NCI-H1048 (cell line): ENCODE data around the gene EYA2.

ENCODE experiments used
- DNase-seq: peaks from one replicate; lab custom pipeline; 2025; lab: John Stamatoyannopoulos, UW

Gene EYA2

GRCh38 chr20:47111576-47111975, 216.9 kb downstream of the EYA2 start:
- no peak for DNase-seq

- no peak for DNase-seq
Observed at GRCh38 chr20:47113362-47114109, 218.9 kb downstream of the EYA2 start.

- no peak for DNase-seq
Observed at GRCh38 chr20:47115694-47116093, 221.1 kb downstream of the EYA2 start.

GRCh38 chr20:47117371-47117770, 222.7 kb downstream of the EYA2 start:
- no peak for DNase-seq

GRCh38 chr20:47117773-47118172, 223.1 kb downstream of the EYA2 start:
- DNase-seq = no peak

- no peak for DNase-seq
Observed at GRCh38 chr20:47118206-47118605, 223.6 kb downstream of the EYA2 start.

- no peak for DNase-seq
Observed at GRCh38 chr20:47118641-47119040, 224.0 kb downstream of the EYA2 start.

GRCh38 chr20:47120346-47120936, 225.8 kb downstream of the EYA2 start:
- no peak for DNase-seq

- no peak for DNase-seq
Observed at GRCh38 chr20:47122560-47122959, 227.9 kb downstream of the EYA2 start.

- no peak for DNase-seq
Observed at GRCh38 chr20:47124181-47124717, 229.6 kb downstream of the EYA2 start.

GRCh38 chr20:47125508-47125757, 230.8 kb downstream of the EYA2 start:
- no peak for DNase-seq

- DNase-seq = no peak
Observed at GRCh38 chr20:47125758-47126591, 231.3 kb downstream of the EYA2 start.

GRCh38 chr20:47126709-47127108, 232.1 kb downstream of the EYA2 start:
- no peak for DNase-seq

- no peak for DNase-seq
Observed at GRCh38 chr20:47127546-47127945, 232.9 kb downstream of the EYA2 start.

GRCh38 chr20:47127999-47128398, 233.4 kb downstream of the EYA2 start:
- DNase-seq = no peak

GRCh38 chr20:47129306-47129705, 234.7 kb downstream of the EYA2 start:
- DNase-seq = no peak

- no peak for DNase-seq
Observed at GRCh38 chr20:47133809-47134456, 239.3 kb downstream of the EYA2 start.

GRCh38 chr20:47136782-47137181, 242.1 kb downstream of the EYA2 start:
- no peak for DNase-seq

- DNase-seq = no peak
Observed at GRCh38 chr20:47137231-47137870, 242.7 kb downstream of the EYA2 start.

GRCh38 chr20:47139934-47140535, 245.4 kb downstream of the EYA2 start:
- DNase-seq = no peak

GRCh38 chr20:47141350-47141921, 246.8 kb downstream of the EYA2 start:
- DNase-seq = no peak
